Gastrocnemius medialis (tissue), 4 donors: ENCODE measurements around the gene TYSND1.

Experiments
- POLR2A ChIP-seq, 2 donors: fragments of 450-650 bp; IDR thresholded peaks; one replicate each; pipeline ENCODE4 v1.6.1; 2017; ENCODE audit warnings: antibody characterized with exemption in 2 of 2, mild to moderate bottlenecking in 2 of 2, moderate library complexity in 2 of 2
- TF ChIP-seq, protein P1 (sequence below), 5 experiments: fragments of 450-650 bp in 3 of 5; fragments of 200-600 bp in 2 of 5; sonication (generic) in 2 of 5; IDR thresholded peaks in 4 of 5; conservative IDR thresholded peaks in 1 of 5; 1 replicate in 4 of 5; 2 replicates in 1 of 5; pipeline ENCODE4 v1.5.1; 2016 to 2019; ENCODE audit warnings: antibody characterized with exemption in 5 of 5, mild to moderate bottlenecking in 3 of 5, moderate library complexity in 3 of 5

DNA sequence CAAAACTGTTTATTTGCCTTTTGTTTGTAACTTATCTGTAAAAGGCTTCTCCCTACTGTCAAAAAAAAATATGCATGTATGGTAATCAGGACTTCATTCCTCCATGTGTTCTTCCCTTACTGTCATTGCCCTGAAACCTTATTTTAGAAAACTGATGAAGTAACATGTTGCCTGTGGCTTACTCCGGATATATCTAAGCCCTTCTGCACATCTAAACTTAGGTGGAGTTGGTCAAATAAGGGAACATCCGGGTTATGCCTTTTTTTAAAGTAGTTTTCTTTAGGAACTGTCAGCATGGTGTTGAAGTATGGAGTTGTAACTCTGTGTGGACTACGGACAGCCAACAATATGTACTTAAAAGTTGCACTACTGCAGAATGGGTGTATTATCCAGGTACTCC, 17.7 kb upstream of the TYSND1 start:
- TF ChIP-seq, protein P1, sequence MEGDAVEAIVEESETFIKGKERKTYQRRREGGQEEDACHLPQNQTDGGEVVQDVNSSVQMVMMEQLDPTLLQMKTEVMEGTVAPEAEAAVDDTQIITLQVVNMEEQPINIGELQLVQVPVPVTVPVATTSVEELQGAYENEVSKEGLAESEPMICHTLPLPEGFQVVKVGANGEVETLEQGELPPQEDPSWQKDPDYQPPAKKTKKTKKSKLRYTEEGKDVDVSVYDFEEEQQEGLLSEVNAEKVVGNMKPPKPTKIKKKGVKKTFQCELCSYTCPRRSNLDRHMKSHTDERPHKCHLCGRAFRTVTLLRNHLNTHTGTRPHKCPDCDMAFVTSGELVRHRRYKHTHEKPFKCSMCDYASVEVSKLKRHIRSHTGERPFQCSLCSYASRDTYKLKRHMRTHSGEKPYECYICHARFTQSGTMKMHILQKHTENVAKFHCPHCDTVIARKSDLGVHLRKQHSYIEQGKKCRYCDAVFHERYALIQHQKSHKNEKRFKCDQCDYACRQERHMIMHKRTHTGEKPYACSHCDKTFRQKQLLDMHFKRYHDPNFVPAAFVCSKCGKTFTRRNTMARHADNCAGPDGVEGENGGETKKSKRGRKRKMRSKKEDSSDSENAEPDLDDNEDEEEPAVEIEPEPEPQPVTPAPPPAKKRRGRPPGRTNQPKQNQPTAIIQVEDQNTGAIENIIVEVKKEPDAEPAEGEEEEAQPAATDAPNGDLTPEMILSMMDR (IDR thresholded peaks at IDR 0.05 in 4 of 5, conservative IDR thresholded peaks at IDR 0.05 in 1 of 5): no peak
- TF ChIP-seq POLR2A (IDR thresholded peaks at IDR 0.05): no peak
